Measurements from ENCODE around the gene DUS2. TPM values are rescaled to one million over a fixed set of nuclear protein-coding genes. Genes with fewer than 3 reads are reported as not detected.

DUS2 gene
- total and polyA plus RNA-seq, 9 of the 15 experiments (the other 6 are each of a cell fraction or from before 2014, with no cell fraction given) = 5.8 to 22.5 (median 20.6) TPM

DNA sequence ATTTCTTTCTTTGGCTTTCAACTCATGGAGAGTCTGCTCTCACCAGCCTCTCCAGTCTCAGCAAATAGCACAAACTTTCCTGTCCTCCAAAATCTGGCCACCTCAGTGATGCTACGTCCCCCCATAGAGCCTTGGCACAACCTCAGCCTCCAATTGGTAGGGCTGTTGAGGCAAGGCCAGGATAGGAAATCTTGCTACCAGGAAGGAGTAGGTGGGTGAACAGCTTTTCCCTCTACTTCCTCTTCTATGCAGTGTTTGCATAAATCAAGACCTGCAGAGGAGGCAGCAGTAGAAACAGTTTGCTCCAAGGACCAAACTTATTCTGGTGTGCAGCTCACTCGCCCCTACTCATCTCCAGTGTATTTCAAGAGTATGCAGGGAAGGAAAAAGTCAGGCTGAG is 23.1 kb upstream of the DUS2 start:
- ATAC-seq = no peak; the same call in 2 of the 3 replicates
- no peaks in the 10 kb centered on the region for H3K79me2 ChIP-seq (ENCODE audit: control insufficient read depth, insufficient read depth, low read length)

GRCh38 chr16:68000450-68000849 is 22.6 kb upstream of the DUS2 start:
- Histone ChIP-seq H3K36me3 (ENCODE audit: control insufficient read depth, insufficient read depth, low read length) (no peaks in the 10 kb centered on the region), H4K20me1 (replicated peaks; ENCODE audit: control insufficient read depth, insufficient read depth, low read length) (no peaks in the 10 kb centered on the region), H3K27ac (ENCODE audit: extremely low read depth, low read depth, low read length) (no peak overlapping the region), H3K27me3 (ENCODE audit: control insufficient read depth in 2 of 2, insufficient read depth in 2 of 2, low read length in 2 of 2) (no peaks in the 10 kb centered on the region), H3K4me3 (no peak overlapping the region), H3K9ac (ENCODE audit: insufficient read depth in 1 of 2, low read depth in 2 of 2, low read length in 2 of 2) (no peak overlapping the region), H3K9me3 (replicated peaks; ENCODE audit: control insufficient read depth, insufficient read depth, low read depth, low read length) (no peaks in the 10 kb centered on the region), H2AFZ (ENCODE audit: low read depth, low read length) (no peak overlapping the region), H3K9me1 (ENCODE audit: control insufficient read depth, insufficient read depth, low read length) (no peaks in the 10 kb centered on the region), H3K79me2 (ENCODE audit: control insufficient read depth, insufficient read depth, low read length) (no peaks in the 10 kb centered on the region), H3K4me1 (replicated peaks in 1 of 2; ENCODE audit: control insufficient read depth in 2 of 2, insufficient read depth in 2 of 2, low read length in 2 of 2) (peaks cover 13 to 17% of the 10 kb centered on the region in 2 experiments), H3K4me2 (ENCODE audit: insufficient read depth, low read length) (no peak overlapping the region; the same call in 1 of the 2 replicates)
- in situ Hi-C loops (cut with MboI) = no loop called here
- 34% methylated on average over 3 of the region's 3 CpGs for WGBS (ENCODE audit: insufficient coverage, low coverage, missing lambda C conversion rate)
- ChIA-PET CTCF (ENCODE audit: low intra/inter-chr PET ratio) (no interaction called here), POLR2A (interaction anchor here (0.7 to 1.0 kb wide), 4 partner anchors 11 to 47 kb away, joined by 3 read pairs; no protein-coding TSS in a partner anchor)
- ATAC-seq = no peak
- DNase-seq (ENCODE audit: extremely low read depth in 1 of 4, low spot score in 3 of 4) = no peak
- no TSS peak for BruUV-seq (replicated peaks)
- intact Hi-C loops (cut with micrococcal nuclease) = no loop called here
- no peak for FAIRE-seq
- no peak for TF ChIP-seq ELF2 (CRISPR knock-in tag; IDR thresholded peaks at IDR 0.05)
- no peak for TF ChIP-seq NR4A1 (CRISPR knock-in tag; IDR thresholded peaks at IDR 0.05)
- no peak for TF ChIP-seq NR4A1 (tag; IDR thresholded peaks at IDR 0.05)
- no peak for TF ChIP-seq YY1 (IDR thresholded peaks at IDR 0.05; ENCODE audit: borderline replicate concordance in 1 of 3, control insufficient read depth in 1 of 3, extremely low read depth in 1 of 3, insufficient read depth in 3 of 3, insufficient read length in 1 of 3, insufficient replicate concordance in 2 of 3, low read depth in 1 of 3, low read length in 2 of 3)
- no peak for TF ChIP-seq TARDBP (IDR thresholded peaks at IDR 0.05)
- TF ChIP-seq, protein P1, sequence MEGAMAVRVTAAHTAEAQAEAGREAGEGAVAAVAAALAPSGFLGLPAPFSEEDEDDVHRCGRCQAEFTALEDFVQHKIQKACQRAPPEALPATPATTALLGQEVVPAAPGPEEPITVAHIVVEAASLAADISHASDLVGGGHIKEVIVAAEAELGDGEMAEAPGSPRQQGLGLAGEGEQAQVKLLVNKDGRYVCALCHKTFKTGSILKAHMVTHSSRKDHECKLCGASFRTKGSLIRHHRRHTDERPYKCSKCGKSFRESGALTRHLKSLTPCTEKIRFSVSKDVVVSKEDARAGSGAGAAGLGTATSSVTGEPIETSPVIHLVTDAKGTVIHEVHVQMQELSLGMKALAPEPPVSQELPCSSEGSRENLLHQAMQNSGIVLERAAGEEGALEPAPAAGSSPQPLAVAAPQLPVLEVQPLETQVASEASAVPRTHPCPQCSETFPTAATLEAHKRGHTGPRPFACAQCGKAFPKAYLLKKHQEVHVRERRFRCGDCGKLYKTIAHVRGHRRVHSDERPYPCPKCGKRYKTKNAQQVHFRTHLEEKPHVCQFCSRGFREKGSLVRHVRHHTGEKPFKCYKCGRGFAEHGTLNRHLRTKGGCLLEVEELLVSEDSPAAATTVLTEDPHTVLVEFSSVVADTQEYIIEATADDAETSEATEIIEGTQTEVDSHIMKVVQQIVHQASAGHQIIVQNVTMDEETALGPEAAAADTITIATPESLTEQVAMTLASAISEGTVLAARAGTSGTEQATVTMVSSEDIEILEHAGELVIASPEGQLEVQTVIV (CRISPR knock-in tag; IDR thresholded peaks at IDR 0.05; ENCODE audit: borderline replicate concordance) = no peak
- no peak for TF ChIP-seq ASH1L (IDR thresholded peaks at IDR 0.05; ENCODE audit: borderline replicate concordance, low read depth, partially characterized antibody)
- TF ChIP-seq, protein P2, sequence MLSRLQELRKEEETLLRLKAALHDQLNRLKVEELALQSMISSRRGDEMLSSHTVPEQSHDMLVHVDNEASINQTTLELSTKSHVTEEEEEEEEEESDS (CRISPR knock-in tag; IDR thresholded peaks at IDR 0.05) = no peak
- no peak for TF ChIP-seq BHLHE40 (IDR thresholded peaks at IDR 0.05; ENCODE audit: low read length)
- no peak for TF ChIP-seq PYGO2 (tag; IDR thresholded peaks at IDR 0.05)
- TF ChIP-seq FOXA3 (CRISPR knock-in tag; conservative IDR thresholded peaks at IDR 0.05 in 1 of 2, IDR thresholded peaks at IDR 0.05 in 1 of 2) = no peak

More for the DNA sequence above, 23.1 kb upstream of the DUS2 start:
- 33% methylated on average over 2 of the region's 2 CpGs for WGBS (ENCODE audit: insufficient coverage, low coverage, missing lambda C conversion rate)
- intact Hi-C loops (cut with micrococcal nuclease) (no loop called here), in situ Hi-C loops (cut with MboI) (loop anchor here (10.0 kb wide), 1 partner anchor 315 kb away; the partner anchor contains the start of genes PRMT7 and SLC7A6OS)
- Histone ChIP-seq H3K27ac (ENCODE audit: extremely low read depth, low read depth, low read length) (0 out of 3 replicates have a peak overlapping the region, but pooled peaks have one; percentile 35), H2AFZ (ENCODE audit: low read depth, low read length) (peak overlapping the region; percentile 73; the same call in 1 of the 2 replicates), H3K27me3 (ENCODE audit: control insufficient read depth in 2 of 2, insufficient read depth in 2 of 2, low read length in 2 of 2) (no peaks in the 10 kb centered on the region), H3K9me3 (replicated peaks; ENCODE audit: control insufficient read depth, insufficient read depth, low read depth, low read length) (no peaks in the 10 kb centered on the region), H3K4me1 (replicated peaks in 1 of 2; ENCODE audit: control insufficient read depth in 2 of 2, insufficient read depth in 2 of 2, low read length in 2 of 2) (peaks cover 16 to 19% of the 10 kb centered on the region in 2 experiments), H4K20me1 (replicated peaks; ENCODE audit: control insufficient read depth, insufficient read depth, low read length) (no peaks in the 10 kb centered on the region), H3K4me2 (ENCODE audit: insufficient read depth, low read length) (peak overlapping the region; percentile 40; the same call in 1 of the 2 replicates), H3K9ac (ENCODE audit: insufficient read depth in 1 of 2, low read depth in 2 of 2, low read length in 2 of 2) (no peak overlapping the region), H3K4me3 (no peak overlapping the region), H3K36me3 (ENCODE audit: control insufficient read depth, insufficient read depth, low read length) (no peaks in the 10 kb centered on the region), H3K9me1 (ENCODE audit: control insufficient read depth, insufficient read depth, low read length) (no peaks in the 10 kb centered on the region)
- POLR2A ChIA-PET = interaction anchor here (0.5 to 1.0 kb wide), 6 partner anchors 12 to 48 kb away, joined by 3 read pairs; partner anchors contain the start of genes DDX28 and DUS2
- DNase-seq (ENCODE audit: extremely low read depth in 1 of 4, low spot score in 3 of 4) (no peak), FAIRE-seq (no peak)
- CTCF ChIA-PET (ENCODE audit: low intra/inter-chr PET ratio) = no interaction called here
- BruUV-seq (replicated peaks) = no TSS peak
- TF ChIP-seq FOXA3 (CRISPR knock-in tag; conservative IDR thresholded peaks at IDR 0.05 in 1 of 2, IDR thresholded peaks at IDR 0.05 in 1 of 2) = no peak
